ENCODE results near the gene HSPB7. TPM values are rescaled to one million over a fixed set of nuclear protein-coding genes. Genes with fewer than 3 reads are reported as not detected.
A peak's percentile ranks its signal among the peaks of the same experiment; 100 is the strongest.
"Not testable (repeated sequence)": the region's sequence is repeated elsewhere in the genome, so short reads cannot be mapped to it uniquely, and the experiment has no call there.

HSPB7 gene
- total and polyA plus RNA-seq, 12 donors, result 13.4 to 633 (median 85.1) TPM

DNA sequence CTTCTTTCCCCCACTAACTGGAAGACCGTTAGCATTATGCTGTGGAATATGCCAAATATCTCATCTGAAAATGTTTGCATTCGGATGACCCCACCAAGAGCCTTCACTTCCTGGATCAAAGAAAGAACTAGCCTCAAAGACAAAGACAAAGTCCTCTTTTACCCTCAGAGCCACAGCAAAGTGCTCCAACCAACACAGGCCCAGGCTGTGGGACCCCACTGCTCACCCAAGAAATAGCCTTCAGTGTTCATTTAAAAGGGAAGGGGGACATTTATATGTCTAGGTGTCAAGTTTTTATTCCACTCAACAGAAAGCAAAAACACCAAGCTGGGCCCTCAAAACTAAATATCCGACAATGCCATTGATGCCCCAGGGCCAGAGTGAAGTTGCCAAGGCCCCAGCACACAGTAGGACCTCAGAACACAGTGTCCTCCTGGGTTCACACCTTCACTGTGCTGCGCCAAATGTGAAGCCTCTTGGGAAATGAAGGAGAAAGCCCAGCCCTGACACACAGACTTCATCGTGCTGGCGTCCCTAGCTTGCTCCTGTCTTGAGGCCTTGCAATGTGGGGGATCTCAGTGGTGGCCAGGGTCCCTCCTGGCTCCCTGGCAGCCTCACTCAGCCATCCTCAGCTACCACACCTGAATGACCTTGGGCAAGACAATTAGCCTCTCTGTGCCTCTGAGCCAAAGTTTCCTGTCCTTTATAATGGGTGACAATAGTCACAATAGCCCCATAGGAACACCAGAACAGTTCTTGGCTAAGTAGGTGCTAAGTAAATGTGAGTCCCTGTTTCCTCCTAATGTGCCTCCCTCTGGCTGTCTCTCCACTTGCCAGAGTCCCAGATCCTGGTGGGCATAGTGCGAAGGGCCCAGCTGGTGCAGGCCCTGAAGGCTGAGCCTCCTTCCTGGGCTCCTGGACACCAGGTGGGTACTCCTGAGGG, 37.0 kb upstream of the HSPB7 start:
- Histone ChIP-seq H3K27me3 (no peaks in the 10 kb centered on the region), H3K36me3 (replicated peaks in 1 of 2) (no peaks in the 10 kb centered on the region), H3K4me1 (replicated peaks in 1 of 2) (peaks cover 0 to 5% of the 10 kb centered on the region in 2 donors), H3K9me3 (replicated peaks in 1 of 3) (no peaks in the 10 kb centered on the region), H3K4me3 (no peak overlapping the region), H3K27ac (no peak overlapping the region)
- intact Hi-C loops (cut with DNase I), result loop anchor here (5.0 to 10.0 kb wide), 2 partner anchors 43 to 50 kb away; partner anchors contain the start of gene SRARP (in 1 of the 2)
- no peak for DNase-seq
- TF ChIP-seq, protein P1, sequence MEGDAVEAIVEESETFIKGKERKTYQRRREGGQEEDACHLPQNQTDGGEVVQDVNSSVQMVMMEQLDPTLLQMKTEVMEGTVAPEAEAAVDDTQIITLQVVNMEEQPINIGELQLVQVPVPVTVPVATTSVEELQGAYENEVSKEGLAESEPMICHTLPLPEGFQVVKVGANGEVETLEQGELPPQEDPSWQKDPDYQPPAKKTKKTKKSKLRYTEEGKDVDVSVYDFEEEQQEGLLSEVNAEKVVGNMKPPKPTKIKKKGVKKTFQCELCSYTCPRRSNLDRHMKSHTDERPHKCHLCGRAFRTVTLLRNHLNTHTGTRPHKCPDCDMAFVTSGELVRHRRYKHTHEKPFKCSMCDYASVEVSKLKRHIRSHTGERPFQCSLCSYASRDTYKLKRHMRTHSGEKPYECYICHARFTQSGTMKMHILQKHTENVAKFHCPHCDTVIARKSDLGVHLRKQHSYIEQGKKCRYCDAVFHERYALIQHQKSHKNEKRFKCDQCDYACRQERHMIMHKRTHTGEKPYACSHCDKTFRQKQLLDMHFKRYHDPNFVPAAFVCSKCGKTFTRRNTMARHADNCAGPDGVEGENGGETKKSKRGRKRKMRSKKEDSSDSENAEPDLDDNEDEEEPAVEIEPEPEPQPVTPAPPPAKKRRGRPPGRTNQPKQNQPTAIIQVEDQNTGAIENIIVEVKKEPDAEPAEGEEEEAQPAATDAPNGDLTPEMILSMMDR (IDR thresholded peaks at IDR 0.05), result no peak
- TF ChIP-seq POLR2A (IDR thresholded peaks at IDR 0.05), result no peak
- WGBS, 4 donors, result 82 to 91% (median 86%) methylated on average over 6 to 7 of the region's 7 CpGs

DNA sequence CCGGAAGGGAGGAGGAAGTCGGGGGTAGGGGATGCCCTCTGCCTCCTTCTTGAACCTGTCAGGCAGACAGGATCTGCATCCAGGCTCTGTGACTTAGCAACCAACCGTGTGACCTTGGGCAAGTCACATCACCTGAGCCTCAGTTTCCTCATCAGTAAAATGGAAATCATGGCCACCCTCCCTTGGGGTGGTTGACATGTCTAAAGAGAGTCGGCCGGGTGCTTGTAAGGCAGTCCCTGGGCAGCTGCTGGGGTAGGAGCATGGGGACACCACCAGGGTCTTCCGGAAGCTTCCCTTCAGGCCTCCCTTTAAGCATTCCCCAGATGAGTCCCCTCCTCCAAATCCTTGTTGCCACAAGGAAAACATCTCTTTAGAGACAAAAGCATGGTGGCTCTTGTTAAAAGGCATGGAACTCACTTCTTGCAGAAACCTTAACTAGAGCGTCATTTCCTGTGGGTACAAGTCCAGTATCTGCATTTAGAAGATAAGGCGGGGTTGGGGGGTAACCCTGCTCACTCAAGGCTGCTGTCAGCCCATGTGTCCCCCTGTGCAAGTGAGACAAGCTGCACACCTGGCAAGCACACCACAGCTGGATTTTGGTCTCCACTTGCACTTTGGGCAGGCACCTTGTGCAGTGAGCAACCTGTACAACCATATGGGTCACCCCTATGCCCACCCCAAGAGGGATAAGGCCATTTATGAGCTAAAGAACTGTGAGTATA, 36.1 kb upstream of the HSPB7 start:
- Histone ChIP-seq H3K4me1 (replicated peaks in 1 of 2) (peaks cover 0 to 5% of the 10 kb centered on the region in 2 donors), H3K9me3 (replicated peaks in 1 of 3) (no peaks in the 10 kb centered on the region), H3K27me3 (no peaks in the 10 kb centered on the region), H3K4me3 (no peak overlapping the region), H3K27ac (no peak overlapping the region), H3K36me3 (replicated peaks in 1 of 2) (no peaks in the 10 kb centered on the region)
- TF ChIP-seq POLR2A (IDR thresholded peaks at IDR 0.05), result no peak
- TF ChIP-seq, protein P1 (IDR thresholded peaks at IDR 0.05), result no peak
- intact Hi-C loops (cut with DNase I), result loop anchor here in 1 of 2 donors (10.0 kb wide), 1 partner anchor 49 kb away; the partner anchor contains the start of gene SRARP
- WGBS, 4 donors, result 64 to 88% (median 78%) methylated on average over 2 to 8 of the region's 8 CpGs
- no peak for DNase-seq

DNA sequence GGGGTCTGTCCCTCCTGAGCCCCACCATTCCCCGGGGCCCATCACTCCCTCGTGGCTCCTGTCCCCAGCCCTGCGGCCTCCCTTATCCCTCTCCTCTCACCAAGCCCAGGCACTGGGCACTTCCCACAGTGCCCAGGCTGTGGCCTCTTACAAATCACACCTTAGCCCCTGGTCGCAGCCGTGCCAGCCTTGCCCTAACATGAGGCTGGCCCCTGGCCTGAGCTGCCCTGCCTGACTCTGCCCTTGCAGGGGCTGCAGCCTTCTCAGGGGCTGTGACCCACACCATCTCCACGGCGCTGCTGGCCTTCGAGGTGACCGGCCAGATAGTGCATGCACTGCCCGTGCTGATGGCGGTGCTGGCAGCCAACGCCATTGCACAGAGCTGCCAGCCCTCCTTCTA, 34.1 kb upstream of the HSPB7 start:
- H3K27ac ChIP-seq; H3K27me3 ChIP-seq; H3K4me3 ChIP-seq; H3K36me3 ChIP-seq (replicated peaks in 1 of 2); H3K4me1 ChIP-seq (replicated peaks in 1 of 2); H3K9me3 ChIP-seq (replicated peaks in 1 of 3): not testable (repeated sequence)
- WGBS, 4 donors, result 67 to 76% (median 73%) methylated on average over 5 to 12 of the region's 12 CpGs; no CpG with 5 or more reads in 1 of the 4 donors
- DNase-seq, result peak in 1 of 7 donors; percentile 30
- intact Hi-C loops (cut with DNase I), result loop anchor here in 1 of 2 donors (10.0 kb wide), 1 partner anchor 47 kb away; the partner anchor contains the start of gene SRARP

DNA sequence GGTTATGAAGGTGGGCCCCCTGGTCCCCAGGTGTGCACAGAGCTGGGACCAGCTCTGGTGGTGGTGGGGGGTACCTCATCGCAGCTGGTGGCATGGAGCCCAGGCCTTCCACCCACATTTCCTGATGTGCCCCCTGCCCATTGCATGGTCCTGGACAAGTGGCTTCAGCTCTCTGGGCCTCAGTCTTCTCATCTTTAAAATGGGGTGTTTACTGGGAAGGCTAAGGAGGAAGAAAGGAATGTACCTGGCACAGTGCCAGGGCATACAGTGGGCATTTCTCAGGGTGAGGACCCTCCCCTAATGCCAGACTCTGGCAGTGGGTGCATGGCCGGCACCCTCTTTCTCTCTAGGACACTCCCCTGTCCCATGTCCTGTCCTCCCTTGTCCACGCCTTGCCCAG, 33.2 kb upstream of the HSPB7 start:
- H3K27ac ChIP-seq, result no peak overlapping the region
- no peak for DNase-seq
- H3K4me3 ChIP-seq, result no peak overlapping the region
- WGBS, 4 donors, result 75 to 93% (median 88%) methylated on average over 2 to 3 of the region's 3 CpGs
- peaks cover 0 to 5% of the 10 kb centered on the region in 2 donors for H3K4me1 ChIP-seq (replicated peaks in 1 of 2)
- H3K27me3 ChIP-seq, result no peaks in the 10 kb centered on the region
- TF ChIP-seq, protein P1 (IDR thresholded peaks at IDR 0.05), result no peak
- no peak for TF ChIP-seq POLR2A (IDR thresholded peaks at IDR 0.05)
- no peaks in the 10 kb centered on the region for H3K9me3 ChIP-seq (replicated peaks in 1 of 3)
- intact Hi-C loops (cut with DNase I), result loop anchor here in 1 of 2 donors (10.0 kb wide), 1 partner anchor 46 kb away; the partner anchor contains the start of gene SRARP
- H3K36me3 ChIP-seq (replicated peaks in 1 of 2), result no peaks in the 10 kb centered on the region
